GM13977 (cell line): ENCODE data around the gene HTT-AS.

Source experiments
- DNase-seq: peaks from one replicate; pipeline ENCODE4 v3.0.0; 2012; ENCODE audit warnings: low spot score
- CTCF ChIP-seq: IDR thresholded peaks from 2 replicates; pipeline ENCODE4 v1.5.1; 2012; ENCODE audit warnings: mild to moderate bottlenecking, control low read depth; ENCODE audit not compliant: insufficient read depth; ENCODE audit errors: extremely low read depth, missing control alignments
- in situ Hi-C: fragments of 300-500 bp; cut with MboI; formaldehyde crosslinking; loops from one replicate; pipeline ENCODE4 v1.12.0; 2022; ENCODE audit warnings: low sequenced_read_pairs, low pct_unique_long_range_greater_than_20kb, mixed read lengths, inconsistent platforms; ENCODE audit not compliant: unreplicated experiment

Gene HTT-AS

GRCh38 chr4:3034231-3034630, 40.1 kb downstream of the HTT-AS start:
- peak; percentile 8 for DNase-seq
- TF ChIP-seq CTCF: no peak
- in situ Hi-C loops: loop anchor here (10.0 kb wide), 1 partner anchor 49 kb away; no protein-coding TSS in a partner anchor

- no peak for DNase-seq
- in situ Hi-C loops: loop anchor here (10.0 kb wide), 1 partner anchor 47 kb away; no protein-coding TSS in a partner anchor
- no peak for TF ChIP-seq CTCF
Observed at GRCh38 chr4:3031357-3032082, 42.8 kb downstream of the HTT-AS start.

- in situ Hi-C loops: loop anchor here (10.0 kb wide), 1 partner anchor 46 kb away; no protein-coding TSS in a partner anchor
- TF ChIP-seq CTCF: no peak
- no peak for DNase-seq
Observed at GRCh38 chr4:3030566-3031356, 43.6 kb downstream of the HTT-AS start.

- in situ Hi-C loops: no loop called here
- DNase-seq: no peak
- TF ChIP-seq CTCF: no peak
Observed at GRCh38 chr4:3029464-3029863, 44.9 kb downstream of the HTT-AS start.

- in situ Hi-C loops: no loop called here
- DNase-seq: no peak
- no peak for TF ChIP-seq CTCF
Observed at GRCh38 chr4:3026540-3026939, 47.8 kb downstream of the HTT-AS start.

- in situ Hi-C loops: no loop called here
- no peak for TF ChIP-seq CTCF
- no peak for DNase-seq
Observed at GRCh38 chr4:3025881-3026280, 48.5 kb downstream of the HTT-AS start.
